NCI-H1436 treated with DMSO at 0.1 percent for 48 hours (cell line): ENCODE data around the gene TRMT13.
"Not testable (repeated sequence)": the region's sequence is repeated elsewhere in the genome, so short reads cannot be mapped to it uniquely, and the experiment has no call there.

Experiments
- DNase-seq: peaks from one replicate; lab custom pipeline; 2025; lab: John Stamatoyannopoulos, UW

The TRMT13 gene

DNA sequence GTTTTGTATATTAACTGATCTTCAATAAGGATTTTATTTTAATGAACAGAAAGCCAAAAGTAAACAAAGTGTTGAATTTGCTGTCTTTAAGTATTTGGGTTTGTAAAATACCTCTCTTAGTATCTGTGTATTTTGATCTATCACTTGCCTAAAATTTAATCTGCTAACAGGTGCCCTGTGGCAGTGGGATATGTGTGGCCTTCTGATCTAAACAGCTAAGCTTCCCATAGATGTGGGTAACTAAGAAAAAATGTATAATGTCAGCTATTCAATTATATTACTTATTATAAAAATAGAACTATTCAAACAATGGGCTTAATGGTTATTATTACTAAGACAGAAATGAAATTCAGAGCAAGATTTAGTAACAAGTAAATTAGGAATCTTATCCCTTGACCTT is 29.9 kb downstream of the TRMT13 start:
- DNase-seq, result no peak

GRCh38 chr1:100164216-100164615 is 31.3 kb downstream of the TRMT13 start:
- no peak for DNase-seq

- DNase-seq, result no peak
Observed at GRCh38 chr1:100164702-100165101, 31.7 kb downstream of the TRMT13 start.

GRCh38 chr1:100168051-100168450 is 35.1 kb downstream of the TRMT13 start:
- DNase-seq, result no peak

DNA sequence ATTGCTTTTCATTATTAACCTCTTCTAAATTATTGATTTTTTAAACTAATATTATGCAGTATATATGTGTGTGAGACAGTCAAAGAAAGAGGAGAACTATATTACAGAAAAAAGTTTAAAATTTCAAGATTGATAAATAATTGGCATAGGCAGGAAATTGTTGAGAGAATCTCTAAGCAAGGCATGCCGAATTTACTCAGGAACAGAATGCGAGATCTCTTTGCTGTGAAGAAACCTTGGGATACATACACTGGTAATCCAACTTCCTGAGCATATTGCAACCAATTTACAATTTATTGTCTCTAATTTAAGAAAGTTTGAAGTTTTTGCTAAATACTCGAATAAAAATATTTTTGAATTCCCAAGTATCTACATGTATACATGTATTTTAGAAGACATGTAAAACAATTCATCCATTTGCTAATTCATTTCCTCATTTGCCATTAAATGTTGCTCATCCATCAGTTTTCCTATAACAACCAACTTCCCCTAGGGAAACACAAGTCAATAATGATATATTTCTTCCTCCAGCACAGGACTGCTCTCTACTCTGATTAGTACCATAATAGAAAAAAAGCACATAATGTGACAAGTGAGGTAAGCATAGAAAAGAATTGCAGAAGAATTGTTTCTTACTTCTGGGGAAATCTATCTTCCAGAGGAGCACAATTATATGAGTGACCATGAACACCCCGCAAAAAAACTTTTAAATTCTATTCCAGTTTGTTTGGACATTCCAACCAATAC is 44.5 kb downstream of the TRMT13 start:
- no peak for DNase-seq

GRCh38 chr1:100178091-100178490 is 45.1 kb downstream of the TRMT13 start, which contains the start of gene LRRC39:
Gene LRRC39 (minus strand): TSS chr1:100178256. CDS start chr1:100168516, 9,740 bp downstream.
- no peak for DNase-seq

DNA sequence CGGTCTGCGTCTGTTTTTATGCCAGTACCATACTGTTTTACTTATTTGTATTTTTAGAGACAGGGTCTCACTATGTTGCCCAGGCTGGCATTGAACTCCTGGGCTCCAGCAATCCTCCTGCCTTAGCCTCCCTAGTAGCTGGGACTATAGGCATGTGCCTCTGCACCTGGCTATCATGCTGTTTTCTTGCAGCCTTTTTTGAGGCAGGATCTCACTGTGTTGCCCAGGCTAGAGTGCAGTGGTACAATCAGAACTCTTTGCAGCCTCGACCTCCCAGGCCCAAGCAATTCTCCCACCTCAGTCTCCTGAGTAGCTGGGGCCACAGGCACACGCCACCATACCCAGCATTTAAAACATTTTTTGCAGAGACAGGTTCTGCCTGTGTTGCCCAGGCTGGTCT is 50.4 kb downstream of the TRMT13 start:
- DNase-seq, result no peak

GRCh38 chr1:100184536-100184935 is 51.6 kb downstream of the TRMT13 start:
- no peak for DNase-seq

- no peak for DNase-seq
Observed at GRCh38 chr1:100187912-100188311, 54.9 kb downstream of the TRMT13 start.

DNA sequence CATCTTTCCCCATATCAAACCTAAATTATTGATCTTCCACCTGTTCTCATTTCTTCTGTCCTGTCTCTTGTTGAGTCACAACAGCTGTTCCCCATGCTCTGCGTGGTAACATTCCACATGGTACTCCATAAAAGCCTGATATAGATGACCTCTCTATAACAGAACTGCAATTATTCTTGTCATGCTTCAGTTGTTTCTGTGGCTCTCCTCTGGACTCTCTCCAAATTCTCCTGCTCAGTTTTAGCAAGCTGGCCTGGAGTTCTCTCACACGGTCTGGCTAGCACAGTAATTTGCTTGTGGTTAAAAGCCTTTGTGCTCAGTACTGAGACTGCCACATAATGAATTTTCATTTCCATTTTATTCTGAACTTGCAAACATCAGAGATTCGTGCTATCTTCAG is 55.7 kb downstream of the TRMT13 start:
- DNase-seq, result no peak

- DNase-seq, result no peak
Observed at GRCh38 chr1:100198596-100198995, 65.6 kb downstream of the TRMT13 start.

DNA sequence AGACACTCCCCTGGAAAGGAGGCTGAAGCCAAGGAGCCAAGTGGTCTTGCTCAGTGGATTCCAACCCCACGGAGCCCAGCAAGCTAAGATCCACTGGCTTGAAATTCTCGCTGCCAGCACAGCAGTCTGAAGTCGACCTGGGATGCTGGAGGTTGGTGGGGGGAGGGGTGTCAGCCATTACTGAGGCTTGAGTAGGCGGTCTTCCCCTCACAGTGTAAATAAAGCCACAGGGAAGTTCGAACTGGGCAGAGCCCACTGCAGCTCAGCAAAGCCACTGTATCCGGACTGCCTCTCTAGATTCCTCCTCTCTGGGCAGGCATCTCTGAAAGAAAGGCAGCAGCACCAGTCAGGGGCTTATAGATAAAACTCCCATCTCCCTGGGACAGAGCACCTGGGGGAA is 67.1 kb downstream of the TRMT13 start:
- DNase-seq, result not testable (repeated sequence)
